DND-41 (cell line): ENCODE data around the gene ESAM.

Experiments
- ATAC-seq: fragments of 200-7000 bp; cut with Tn5 transposase; 3 replicates; pipeline ENCODE4 v1.9.1; 2021; ENCODE audit warnings: low read depth; ENCODE audit not compliant: insufficient read depth
- DNase-seq: peaks from one replicate; pipeline ENCODE4 v3.0.0-alpha.2; 2020
- H2AFZ ChIP-seq: 2 replicates; pipeline ENCODE4 v1.6.0; 2012; ENCODE audit warnings: low read depth, low read length
- H3K27ac ChIP-seq: 2 replicates; pipeline ENCODE4 v1.5.1; 2012; ENCODE audit warnings: low read length, inconsistent platforms
- H3K27me3 ChIP-seq: fragments of 200-600 bp; sonication (generic); 2 replicates; pipeline ENCODE4 v1.6.0; 2012; ENCODE audit warnings: low read length, mild to moderate bottlenecking, inconsistent platforms; ENCODE audit not compliant: insufficient read depth, poor library complexity
- H3K36me3 ChIP-seq: 2 replicates; pipeline ENCODE4 v1.5.1; 2012; ENCODE audit warnings: low read length, inconsistent platforms; ENCODE audit not compliant: insufficient read depth
- H3K4me1 ChIP-seq: 2 replicates; pipeline ENCODE4 v1.5.1; 2012; ENCODE audit warnings: mild to moderate bottlenecking, low read length; ENCODE audit not compliant: insufficient read depth
- H3K4me2 ChIP-seq: 2 replicates; pipeline ENCODE4 v1.6.0; 2012; ENCODE audit warnings: mild to moderate bottlenecking, moderate library complexity, low read length, inconsistent platforms; ENCODE audit not compliant: insufficient read depth
- H3K4me3 ChIP-seq, 2 experiments: fragments of 200-600 bp in 1 of 2; shearing (Covaris generic) in 1 of 2; 2 replicates each; pipeline ENCODE4 v1.5.1; 2012 to 2016; ENCODE audit warnings: inconsistent platforms in 2 of 2, low read length in 2 of 2, mild to moderate bottlenecking in 2 of 2, low read depth in 1 of 2, moderate library complexity in 1 of 2
- H3K79me2 ChIP-seq: 2 replicates; pipeline ENCODE4 v1.6.0; 2012; ENCODE audit warnings: low read length, inconsistent platforms; ENCODE audit not compliant: insufficient read depth
- H3K9ac ChIP-seq: 2 replicates; pipeline ENCODE4 v1.6.0; 2012; ENCODE audit warnings: low read depth, mild to moderate bottlenecking, inconsistent platforms, low read length, moderate library complexity
- H3K9me3 ChIP-seq: 2 replicates; pipeline ENCODE4 v1.5.1; 2012; ENCODE audit warnings: low read length, moderate library complexity, mild to moderate bottlenecking, inconsistent platforms; ENCODE audit not compliant: insufficient read depth, severe bottlenecking
- H4K20me1 ChIP-seq: 2 replicates; pipeline ENCODE4 v1.6.0; 2012; ENCODE audit warnings: low read length; ENCODE audit not compliant: insufficient read depth
- CTCF ChIP-seq: IDR thresholded peaks from 2 replicates; pipeline ENCODE4 v1.5.1; 2012; ENCODE audit warnings: borderline replicate concordance, low read length, moderate library complexity, mild to moderate bottlenecking; ENCODE audit not compliant: poor library complexity, severe bottlenecking; ENCODE audit errors: extremely low read depth
- EZH2 ChIP-seq: IDR thresholded peaks from 3 replicates; pipeline ENCODE4 v1.6.1; 2012; ENCODE audit warnings: borderline replicate concordance, low read depth, mild to moderate bottlenecking, moderate library complexity, low read length, inconsistent platforms; ENCODE audit not compliant: severe bottlenecking

The ESAM gene

GRCh38 chr11:124766156-124766555 is 4.1 kb upstream of the ESAM start:
- DNase-seq, result no peak
- no peak overlapping the region for H3K9ac ChIP-seq
- peaks cover 23% of the 10 kb centered on the region; the same call in 1 of the 2 replicates for H3K36me3 ChIP-seq
- no peaks in the 10 kb centered on the region for H3K27me3 ChIP-seq
- no peaks in the 10 kb centered on the region for H3K9me3 ChIP-seq
- ATAC-seq, result no peak
- no peak overlapping the region for H3K4me2 ChIP-seq
- H3K4me3 ChIP-seq, result no peak overlapping the region
- H3K79me2 ChIP-seq, result no peaks in the 10 kb centered on the region
- H3K27ac ChIP-seq, result no peak overlapping the region
- no peak overlapping the region for H2AFZ ChIP-seq
- H4K20me1 ChIP-seq, result peaks cover 4% of the 10 kb centered on the region; the same call in 1 of the 2 replicates
- no peaks in the 10 kb centered on the region for H3K4me1 ChIP-seq
- TF ChIP-seq EZH2 (no peak), CTCF (no peak)

- no peaks in the 10 kb centered on the region for H3K79me2 ChIP-seq
- DNase-seq (peak; percentile 62), ATAC-seq (peak; percentile 46; the same call in 2 of the 3 replicates)
- no peaks in the 10 kb centered on the region for H3K4me1 ChIP-seq
- no peak overlapping the region for H3K27ac ChIP-seq
- H3K4me3 ChIP-seq, result no peak overlapping the region
- H3K27me3 ChIP-seq, result no peaks in the 10 kb centered on the region
- H3K9ac ChIP-seq, result no peak overlapping the region
- no peaks in the 10 kb centered on the region for H3K9me3 ChIP-seq
- TF ChIP-seq EZH2 (no peak), CTCF (peak; percentile 56)
- H4K20me1 ChIP-seq, result peaks cover 5% of the 10 kb centered on the region; the same call in 1 of the 2 replicates
- H3K4me2 ChIP-seq, result no peak overlapping the region
- H2AFZ ChIP-seq, result no peak overlapping the region
- peaks cover 10% of the 10 kb centered on the region; the same call in 1 of the 2 replicates for H3K36me3 ChIP-seq
These were observed 1.3 kb upstream of the ESAM start for GRCh38 chr11:124763156-124763947.

GRCh38 chr11:124762624-124763155 is 600 bp upstream of the ESAM start:
- H3K27me3 ChIP-seq, result no peaks in the 10 kb centered on the region
- H3K79me2 ChIP-seq, result no peaks in the 10 kb centered on the region
- ATAC-seq, result 0 out of 3 replicates have a peak, but pooled peaks have one; percentile 11
- peaks cover 6% of the 10 kb centered on the region; the same call in 1 of the 2 replicates for H3K36me3 ChIP-seq
- TF ChIP-seq EZH2, result no peak
- TF ChIP-seq CTCF, result no peak
- H3K4me3 ChIP-seq, result no peak overlapping the region
- no peak overlapping the region for H2AFZ ChIP-seq
- DNase-seq, result no peak
- H3K4me2 ChIP-seq, result no peak overlapping the region
- peaks cover 8% of the 10 kb centered on the region; the same call in 1 of the 2 replicates for H4K20me1 ChIP-seq
- no peak overlapping the region for H3K27ac ChIP-seq
- H3K9ac ChIP-seq, result no peak overlapping the region
- no peaks in the 10 kb centered on the region for H3K9me3 ChIP-seq
- H3K4me1 ChIP-seq, result no peaks in the 10 kb centered on the region
